ENCODE measurements around the gene LRP10.

DNA sequence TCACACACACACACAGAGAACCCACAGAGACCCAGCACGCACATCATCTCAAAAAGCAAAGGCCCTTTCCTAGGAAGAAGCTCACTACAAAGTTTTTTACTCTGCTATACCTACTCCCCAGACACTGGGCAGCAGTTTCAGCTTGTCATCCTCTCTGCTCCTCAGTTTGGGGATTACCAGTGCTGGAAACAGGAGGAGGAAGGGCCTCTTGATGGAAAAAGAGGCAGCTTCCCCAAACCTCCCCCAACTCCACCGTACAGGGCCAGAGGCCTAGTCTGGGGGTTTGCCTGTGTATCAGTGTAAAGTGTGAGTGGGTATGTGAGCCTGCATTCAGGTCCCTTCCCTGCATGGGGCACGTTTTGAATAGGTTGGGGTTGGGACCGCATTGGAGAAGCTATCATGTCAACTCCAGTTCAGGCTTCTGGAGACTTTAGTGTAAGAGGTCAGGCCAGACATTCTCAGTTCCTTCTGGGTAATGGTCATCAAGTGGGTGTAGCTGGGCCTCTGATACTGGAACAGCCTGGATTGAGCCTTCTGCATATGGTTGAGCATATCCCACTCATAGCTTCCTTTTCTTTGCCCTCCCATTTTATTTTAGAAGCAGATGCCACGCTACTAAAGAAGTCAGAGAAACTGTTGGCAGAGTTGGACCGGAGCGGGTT is 12.7 kb downstream of the LRP10 start:
- TF ChIP-seq, protein P1, sequence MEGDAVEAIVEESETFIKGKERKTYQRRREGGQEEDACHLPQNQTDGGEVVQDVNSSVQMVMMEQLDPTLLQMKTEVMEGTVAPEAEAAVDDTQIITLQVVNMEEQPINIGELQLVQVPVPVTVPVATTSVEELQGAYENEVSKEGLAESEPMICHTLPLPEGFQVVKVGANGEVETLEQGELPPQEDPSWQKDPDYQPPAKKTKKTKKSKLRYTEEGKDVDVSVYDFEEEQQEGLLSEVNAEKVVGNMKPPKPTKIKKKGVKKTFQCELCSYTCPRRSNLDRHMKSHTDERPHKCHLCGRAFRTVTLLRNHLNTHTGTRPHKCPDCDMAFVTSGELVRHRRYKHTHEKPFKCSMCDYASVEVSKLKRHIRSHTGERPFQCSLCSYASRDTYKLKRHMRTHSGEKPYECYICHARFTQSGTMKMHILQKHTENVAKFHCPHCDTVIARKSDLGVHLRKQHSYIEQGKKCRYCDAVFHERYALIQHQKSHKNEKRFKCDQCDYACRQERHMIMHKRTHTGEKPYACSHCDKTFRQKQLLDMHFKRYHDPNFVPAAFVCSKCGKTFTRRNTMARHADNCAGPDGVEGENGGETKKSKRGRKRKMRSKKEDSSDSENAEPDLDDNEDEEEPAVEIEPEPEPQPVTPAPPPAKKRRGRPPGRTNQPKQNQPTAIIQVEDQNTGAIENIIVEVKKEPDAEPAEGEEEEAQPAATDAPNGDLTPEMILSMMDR (IDR thresholded peaks at IDR 0.05): no peak
- no peak for TF ChIP-seq POLR2AphosphoS5 (IDR thresholded peaks at IDR 0.05)
- no peak for TF ChIP-seq POLR2A (IDR thresholded peaks at IDR 0.05)
